IPS-20b (cell line): ENCODE results near the gene CCDC61.

Experiments used
- H3K27ac ChIP-seq: one replicate; pipeline ENCODE4 v1.5.1; 2013; ENCODE audit warnings: low read length
- H3K27me3 ChIP-seq: 2 replicates; pipeline ENCODE4 v1.6.1; 2013; ENCODE audit warnings: mild to moderate bottlenecking, low read length, inconsistent platforms; ENCODE audit not compliant: insufficient read depth
- H3K36me3 ChIP-seq: 2 replicates; pipeline ENCODE4 v1.6.1; 2013; ENCODE audit warnings: low read depth, mild to moderate bottlenecking, inconsistent platforms, low read length, moderate library complexity; ENCODE audit not compliant: insufficient read depth
- H3K4me1 ChIP-seq: 2 replicates; pipeline ENCODE4 v1.6.1; 2013; ENCODE audit warnings: mild to moderate bottlenecking, control low read depth, inconsistent platforms, low read length, moderate library complexity; ENCODE audit not compliant: insufficient read depth
- H3K4me3 ChIP-seq: 2 replicates; pipeline ENCODE4 v1.5.1; 2013; ENCODE audit warnings: mild to moderate bottlenecking, low read length, inconsistent platforms
- H3K9ac ChIP-seq: 2 replicates; pipeline ENCODE4 v1.6.1; 2013; ENCODE audit warnings: low read depth, mild to moderate bottlenecking, inconsistent platforms, low read length, moderate library complexity
- H3K9me3 ChIP-seq: 2 replicates; pipeline ENCODE4 v1.6.1; 2013; ENCODE audit warnings: mild to moderate bottlenecking, low read depth, low read length, inconsistent platforms; ENCODE audit not compliant: insufficient read depth

Gene CCDC61

GRCh38 chr19:46035546-46035945, 40.3 kb downstream of the CCDC61 start:
- Histone ChIP-seq H3K36me3 (no peaks in the 10 kb centered on the region), H3K9me3 (no peaks in the 10 kb centered on the region), H3K27me3 (no peaks in the 10 kb centered on the region), H3K9ac (no peak overlapping the region), H3K4me3 (no peak overlapping the region), H3K4me1 (no peaks in the 10 kb centered on the region), H3K27ac (no peak overlapping the region)

DNA sequence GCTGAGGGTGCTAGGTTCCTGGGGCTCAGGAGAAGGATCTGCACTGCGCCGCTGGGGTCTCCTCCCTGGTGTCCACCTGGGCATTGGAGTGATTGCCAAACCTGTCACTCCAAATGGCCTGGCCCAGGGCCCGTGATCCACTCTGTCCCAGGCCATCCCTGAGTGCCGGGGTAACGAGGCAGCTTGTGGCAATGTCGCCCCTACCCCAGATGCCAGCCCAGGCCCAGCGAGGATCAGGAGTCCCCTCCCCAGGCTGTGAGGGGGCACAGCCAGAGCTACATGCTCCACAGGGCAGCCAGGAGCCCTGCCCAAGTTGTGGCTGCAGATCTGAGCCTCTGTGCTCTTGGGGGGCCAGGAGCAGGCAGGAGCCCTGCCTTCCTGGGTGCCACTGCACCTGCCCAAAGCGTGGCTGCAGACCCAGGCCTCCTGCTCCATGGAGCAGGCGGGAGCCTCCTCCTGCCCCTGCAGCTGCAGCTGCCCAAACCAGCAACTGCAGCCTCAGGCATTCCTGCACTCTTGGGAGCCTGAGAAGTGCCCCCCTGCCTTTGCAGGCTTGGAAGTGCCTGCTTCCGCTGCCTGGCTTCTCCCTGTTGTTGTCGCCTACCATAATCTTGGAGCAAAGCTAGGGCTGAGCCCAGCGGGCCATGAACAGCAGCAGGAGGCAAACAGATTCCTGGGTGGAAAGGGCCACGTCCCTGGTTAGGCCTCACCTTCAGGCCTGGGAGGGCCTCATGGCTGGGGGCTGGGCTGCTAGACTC, 40.9 kb downstream of the CCDC61 start:
- Histone ChIP-seq H3K4me1 (no peaks in the 10 kb centered on the region), H3K9ac (no peak overlapping the region), H3K4me3 (no peak overlapping the region), H3K27me3 (no peaks in the 10 kb centered on the region), H3K36me3 (no peaks in the 10 kb centered on the region), H3K27ac (no peak overlapping the region), H3K9me3 (no peaks in the 10 kb centered on the region; the same call in 1 of the 2 replicates)

- Histone ChIP-seq H3K4me3 (no peak overlapping the region), H3K27me3 (no peaks in the 10 kb centered on the region), H3K9ac (no peak overlapping the region), H3K27ac (no peak overlapping the region), H3K9me3 (no peaks in the 10 kb centered on the region; the same call in 1 of the 2 replicates), H3K36me3 (no peaks in the 10 kb centered on the region), H3K4me1 (no peaks in the 10 kb centered on the region)
Measured at GRCh38 chr19:46036744-46037128, 41.5 kb downstream of the CCDC61 start.

GRCh38 chr19:46040125-46040524, 44.9 kb downstream of the CCDC61 start:
- no peaks in the 10 kb centered on the region for H3K27me3 ChIP-seq
- H3K4me1 ChIP-seq = no peaks in the 10 kb centered on the region
- no peaks in the 10 kb centered on the region for H3K36me3 ChIP-seq
- peaks cover 23% of the 10 kb centered on the region; the same call in 1 of the 2 replicates for H3K9me3 ChIP-seq
- no peak overlapping the region for H3K4me3 ChIP-seq
- H3K27ac ChIP-seq = no peak overlapping the region
- no peak overlapping the region for H3K9ac ChIP-seq

GRCh38 chr19:46040952-46041500, 45.8 kb downstream of the CCDC61 start, which contains the start of gene IGFL4:
Gene IGFL4, minus strand, starts transcription at chr19:46041002. Its CDS starts 40 bp downstream, at chr19:46040962.
- H3K27ac ChIP-seq = no peak within 1 kb of the TSS
- H3K27me3 ChIP-seq = 0 out of 2 replicates have a peak, but pooled peaks cover 6% of the 10 kb centered on the region
- H3K9me3 ChIP-seq = peaks cover 24% of the 10 kb centered on the region
- no peak within 1 kb of the TSS for H3K9ac ChIP-seq
- H3K36me3 ChIP-seq = no peaks in the 10 kb centered on the region
- H3K4me1 ChIP-seq = no peaks in the 10 kb centered on the region
- no peak within 1 kb of the TSS for H3K4me3 ChIP-seq

GRCh38 chr19:46042252-46042883, 47.1 kb downstream of the CCDC61 start:
- Histone ChIP-seq H3K27ac (no peak overlapping the region), H3K4me1 (no peaks in the 10 kb centered on the region), H3K4me3 (no peak overlapping the region), H3K9ac (no peak overlapping the region), H3K9me3 (peaks cover 33% of the 10 kb centered on the region), H3K27me3 (peaks cover 15% of the 10 kb centered on the region; the same call in 1 of the 2 replicates), H3K36me3 (no peaks in the 10 kb centered on the region)

DNA sequence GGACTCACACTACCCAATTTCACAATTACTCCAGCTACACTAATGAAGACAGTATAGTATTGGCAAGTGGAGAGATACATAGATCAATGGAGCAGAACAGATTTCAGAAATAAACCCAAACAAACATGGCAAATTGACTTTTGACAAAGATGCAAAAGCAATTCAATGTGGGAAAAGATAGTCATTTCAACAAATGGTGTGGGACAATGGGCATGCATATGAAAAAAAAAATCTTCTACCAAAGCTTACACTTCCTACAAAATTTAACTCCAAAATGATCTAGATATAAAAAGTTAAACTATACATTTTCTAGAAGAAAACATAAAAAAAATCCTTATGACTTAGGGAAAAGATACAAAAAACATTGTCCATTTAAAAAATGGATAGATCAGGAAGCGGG, 48.3 kb downstream of the CCDC61 start:
- H3K9me3 ChIP-seq = peaks cover 39% of the 10 kb centered on the region
- H3K27ac ChIP-seq = no peak overlapping the region
- H3K27me3 ChIP-seq = peaks cover 15% of the 10 kb centered on the region; the same call in 1 of the 2 replicates
- H3K36me3 ChIP-seq = no peaks in the 10 kb centered on the region
- H3K9ac ChIP-seq = no peak overlapping the region
- H3K4me1 ChIP-seq = no peaks in the 10 kb centered on the region
- H3K4me3 ChIP-seq = no peak overlapping the region

DNA sequence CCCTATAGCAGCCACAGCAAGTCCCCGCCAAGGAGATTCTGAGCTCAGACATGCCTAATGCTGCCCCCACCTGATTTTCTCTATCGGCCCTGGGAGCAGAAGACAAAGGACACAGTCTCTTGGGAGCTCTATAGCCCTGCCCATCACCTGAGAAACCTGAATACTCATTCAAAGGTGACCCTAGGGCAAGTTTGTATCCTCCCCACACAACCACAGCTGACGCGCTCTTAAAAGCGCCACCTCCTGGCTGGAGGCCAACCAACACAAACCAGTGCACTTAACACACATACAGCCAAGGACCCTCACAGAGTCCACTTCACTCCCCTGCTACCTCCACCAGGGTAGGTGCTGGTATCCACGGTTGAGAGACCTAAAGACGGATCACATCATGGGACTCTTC, 54.3 kb downstream of the CCDC61 start:
- H3K4me3 ChIP-seq = peak overlapping the region; percentile 19; the same call in 1 of the 2 replicates
- no peaks in the 10 kb centered on the region for H3K4me1 ChIP-seq
- peaks cover 16% of the 10 kb centered on the region; the same call in 1 of the 2 replicates for H3K27me3 ChIP-seq
- no peak overlapping the region for H3K9ac ChIP-seq
- no peaks in the 10 kb centered on the region for H3K36me3 ChIP-seq
- H3K9me3 ChIP-seq = peaks cover 20% of the 10 kb centered on the region
- H3K27ac ChIP-seq = no peak overlapping the region

GRCh38 chr19:46052896-46053295, 57.6 kb downstream of the CCDC61 start:
- H3K27me3 ChIP-seq = 0 out of 2 replicates have a peak, but pooled peaks cover 3% of the 10 kb centered on the region
- no peak overlapping the region for H3K9ac ChIP-seq
- H3K4me1 ChIP-seq = no peaks in the 10 kb centered on the region
- no peak overlapping the region for H3K4me3 ChIP-seq
- no peak overlapping the region for H3K27ac ChIP-seq
- no peaks in the 10 kb centered on the region for H3K36me3 ChIP-seq
- H3K9me3 ChIP-seq = no peaks in the 10 kb centered on the region; the same call in 1 of the 2 replicates

- Histone ChIP-seq H3K27me3 (0 out of 2 replicates have a peak, but pooled peaks cover 3% of the 10 kb centered on the region), H3K9me3 (peaks cover 29% of the 10 kb centered on the region), H3K36me3 (no peaks in the 10 kb centered on the region), H3K9ac (no peak overlapping the region), H3K4me1 (no peaks in the 10 kb centered on the region), H3K4me3 (no peak overlapping the region), H3K27ac (no peak overlapping the region)
Measured at GRCh38 chr19:46056536-46056935, 61.3 kb downstream of the CCDC61 start.

DNA sequence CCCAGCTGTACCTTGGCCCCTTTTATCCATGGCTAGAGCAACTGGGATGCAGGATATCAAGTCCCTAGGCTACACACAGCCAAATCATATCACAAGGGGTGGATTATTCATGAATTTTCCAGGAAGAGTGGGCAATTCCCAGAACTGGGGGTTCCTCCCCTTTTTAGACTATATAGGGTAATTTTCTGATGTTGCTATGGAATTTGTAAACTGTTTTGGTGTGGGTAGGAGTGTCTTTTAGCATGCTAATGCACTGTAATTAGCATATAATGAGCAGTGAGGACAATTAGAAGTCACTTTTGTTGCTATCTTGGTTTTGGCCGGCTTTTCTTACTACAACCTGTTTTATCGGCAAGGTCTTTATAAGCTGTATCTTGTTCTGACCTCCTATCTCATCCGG, 63.5 kb downstream of the CCDC61 start:
- no peaks in the 10 kb centered on the region for H3K4me1 ChIP-seq
- H3K4me3 ChIP-seq = no peak overlapping the region
- peaks cover 42% of the 10 kb centered on the region for H3K9me3 ChIP-seq
- H3K9ac ChIP-seq = no peak overlapping the region
- H3K27ac ChIP-seq = no peak overlapping the region
- no peaks in the 10 kb centered on the region for H3K36me3 ChIP-seq
- H3K27me3 ChIP-seq = 0 out of 2 replicates have a peak, but pooled peaks cover 3% of the 10 kb centered on the region
